ENCODE results near the gene ART4. TPM values are rescaled to one million over a fixed set of nuclear protein-coding genes. Genes with fewer than 3 reads are reported as not detected.

The ART4 gene
- total RNA-seq, 1 donor from 2014 or later: 46.9 TPM

DNA sequence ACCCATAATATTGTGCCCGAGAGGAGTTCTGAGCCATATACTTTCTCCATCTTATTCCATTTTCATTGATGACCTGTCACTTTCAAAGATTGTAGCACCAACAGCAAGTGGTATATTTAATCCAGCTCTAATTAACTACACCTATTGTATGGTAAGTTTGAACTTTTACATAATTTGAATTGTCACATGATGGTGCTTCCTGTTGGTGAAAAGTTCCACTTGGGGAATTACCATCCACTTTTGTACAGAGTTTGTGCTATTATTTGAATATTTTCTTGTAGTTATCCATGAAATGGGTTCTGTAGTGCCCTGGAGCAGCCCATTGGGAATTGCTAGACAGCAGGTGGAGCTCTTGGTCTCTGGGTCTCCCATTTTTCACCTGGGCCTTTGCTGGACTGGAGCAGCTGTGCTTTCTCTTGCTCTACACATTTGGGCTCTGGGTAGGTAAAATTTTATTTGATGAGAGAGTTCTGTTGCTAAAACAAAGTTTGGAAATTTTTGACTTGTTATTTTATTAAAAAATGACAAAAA lies 32.3 kb downstream of the ART4 start:
- no peak for DNase-seq (ENCODE audit: low spot score)

GRCh38 chr12:14810167-14810952 lies 33.0 kb downstream of the ART4 start:
- no peak for DNase-seq (ENCODE audit: low spot score)

GRCh38 chr12:14803830-14804160 lies 39.5 kb downstream of the ART4 start:
- DNase-seq (ENCODE audit: low spot score): no peak

- DNase-seq (ENCODE audit: low spot score): peak; percentile 100
These were observed 40.1 kb downstream of the ART4 start, which contains the start of the genes C12orf60 and WBP11 for GRCh38 chr12:14803011-14803829. Gene C12orf60, plus strand, starts transcription at chr12:14803670. Its CDS starts 19,266 bp downstream, at chr12:14822936. Gene WBP11, minus strand, starts transcription at chr12:14803478. Its CDS starts 2,095 bp downstream, at chr12:14801383.

GRCh38 chr12:14802721-14803010 lies 40.7 kb downstream of the ART4 start:
- peak; percentile 73 for DNase-seq (ENCODE audit: low spot score)

DNA sequence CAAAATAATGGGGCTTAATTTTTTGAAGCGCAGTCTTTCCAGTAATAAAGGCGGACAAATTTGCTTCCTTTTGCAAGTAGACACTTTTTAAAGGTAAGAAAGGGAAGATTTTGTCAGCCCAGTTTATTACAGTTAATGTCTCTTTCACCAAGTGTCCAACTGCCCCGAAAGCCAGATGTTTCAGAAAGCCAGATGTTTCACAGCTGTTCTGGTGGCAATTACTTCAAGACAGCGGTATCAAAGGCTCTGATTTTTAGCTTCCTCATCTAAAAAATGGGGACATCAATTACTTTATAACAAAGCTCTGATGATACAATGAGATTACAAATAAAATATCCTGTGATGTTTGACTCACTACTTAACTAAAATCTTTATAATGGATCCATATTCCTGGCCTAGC lies 41.1 kb downstream of the ART4 start:
- DNase-seq (ENCODE audit: low spot score): no peak

- DNase-seq (ENCODE audit: low spot score): peak; percentile 37
These were observed 48.3 kb downstream of the ART4 start for GRCh38 chr12:14795028-14795448.

DNA sequence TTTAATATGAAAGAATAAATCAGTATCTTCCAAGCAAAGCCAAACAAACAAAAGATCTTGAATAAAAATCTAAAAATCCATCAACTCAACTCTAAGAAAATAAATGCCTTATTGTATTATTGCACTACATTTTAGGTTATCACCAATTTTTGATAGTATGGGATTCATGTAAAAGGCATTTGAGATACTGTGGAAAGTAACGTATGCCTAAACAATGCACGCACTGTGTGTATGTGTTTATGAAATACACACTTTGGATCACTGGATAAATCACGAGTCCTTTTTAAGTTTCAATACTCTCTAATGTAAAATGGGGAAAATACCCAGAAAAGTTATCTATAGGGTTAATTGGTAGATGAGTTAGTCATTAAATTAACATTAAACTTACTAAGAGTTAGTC lies 57.8 kb downstream of the ART4 start:
- no peak for DNase-seq (ENCODE audit: low spot score)

DNA sequence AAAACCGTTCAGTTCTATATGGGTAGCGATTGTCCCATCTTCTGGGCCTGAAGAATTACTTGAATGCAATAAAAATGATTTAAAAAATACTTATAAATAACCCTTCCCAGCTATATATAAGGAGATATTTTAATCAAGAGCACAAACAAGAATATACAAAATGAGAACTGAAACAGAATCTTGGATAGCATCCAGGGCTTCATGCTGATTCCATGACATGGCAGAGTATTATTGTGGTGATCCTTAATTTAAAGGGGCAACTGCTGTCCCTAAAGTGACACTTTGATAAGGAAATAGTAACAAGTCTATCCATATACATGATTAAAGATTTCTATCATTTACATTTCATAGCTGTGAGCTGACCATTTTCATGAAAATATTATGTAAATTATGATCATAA lies 58.9 kb downstream of the ART4 start:
- DNase-seq (ENCODE audit: low spot score): no peak

- DNase-seq (ENCODE audit: low spot score): no peak
These were observed 60.6 kb downstream of the ART4 start for GRCh38 chr12:14782756-14783155.

- no peak for DNase-seq (ENCODE audit: low spot score)
These were observed 61.8 kb downstream of the ART4 start for GRCh38 chr12:14781563-14781962.

GRCh38 chr12:14780859-14781258 lies 62.5 kb downstream of the ART4 start:
- DNase-seq (ENCODE audit: low spot score): no peak

- no peak for DNase-seq (ENCODE audit: low spot score)
These were observed 63.5 kb downstream of the ART4 start for GRCh38 chr12:14779834-14780233.

GRCh38 chr12:14777271-14777670 lies 66.1 kb downstream of the ART4 start:
- no peak for DNase-seq (ENCODE audit: low spot score)

DNA sequence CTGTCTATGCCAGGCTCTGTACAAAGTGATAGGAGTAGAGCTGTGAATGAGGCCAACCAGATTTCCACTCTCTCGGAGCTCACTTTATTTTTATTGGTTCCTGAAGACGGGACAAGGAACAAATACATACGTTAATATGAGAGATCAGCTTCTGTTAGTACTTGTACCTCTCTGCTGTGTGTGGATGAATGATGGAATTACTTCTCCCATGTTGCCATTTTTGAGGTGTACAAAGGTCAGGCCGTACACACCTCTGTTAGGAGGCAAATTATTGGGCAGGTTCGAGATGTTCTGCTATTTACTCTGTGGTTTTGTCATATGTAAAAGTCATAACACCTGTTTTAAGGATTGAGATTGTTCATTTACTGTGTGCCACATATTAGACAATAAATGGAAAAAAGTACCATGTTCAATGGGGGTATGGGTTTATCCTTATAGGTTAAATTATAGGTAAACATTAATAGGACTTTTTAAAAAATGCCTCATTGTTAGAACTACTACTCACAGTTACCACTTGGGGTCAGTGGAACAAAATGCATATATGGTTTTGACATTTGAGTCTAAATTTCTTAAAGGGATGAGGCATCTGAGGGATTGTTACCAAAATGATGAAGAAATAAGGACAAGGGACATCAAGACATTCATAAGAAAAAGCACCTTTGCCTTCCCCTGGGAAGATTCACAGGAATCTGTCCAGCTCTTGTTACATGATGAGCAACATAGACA lies 66.9 kb downstream of the ART4 start:
- peak; percentile 50 for DNase-seq (ENCODE audit: low spot score)

GRCh38 chr12:14775636-14775980 lies 67.7 kb downstream of the ART4 start:
- DNase-seq (ENCODE audit: low spot score): no peak

Other genes with a start within 250 kb of the ART4 start
- 0.72 TPM for gene GUCY2C, start 146.9 kb downstream of the ART4 start, total RNA-seq (ENCODE audit: insufficient read depth, low replicate concordance)
- 18.5 TPM for gene WBP11, start 40.0 kb downstream of the ART4 start, total RNA-seq (ENCODE audit: insufficient read depth, low replicate concordance)
- gene C12orf60, start 39.9 kb downstream of the ART4 start, total RNA-seq (ENCODE audit: insufficient read depth, low replicate concordance): 3.6 TPM
- gene SMCO3, start 29.3 kb downstream of the ART4 start, total RNA-seq (ENCODE audit: insufficient read depth, low replicate concordance): 18.5 TPM
- gene MGP, start 42.3 kb upstream of the ART4 start, total RNA-seq (ENCODE audit: insufficient read depth, low replicate concordance): 434 TPM
- 0.24 TPM for gene ERP27, start 95.0 kb upstream of the ART4 start, total RNA-seq (ENCODE audit: insufficient read depth, low replicate concordance)
- gene ARHGDIB, start 118.1 kb upstream of the ART4 start, total RNA-seq (ENCODE audit: insufficient read depth, low replicate concordance): 60.2 TPM
- not detected for gene PDE6H, start 129.5 kb upstream of the ART4 start, total RNA-seq (ENCODE audit: insufficient read depth, low replicate concordance)

All from umbilical cord (tissue), 2 donors.